Stomach (tissue), 9 donors: ENCODE measurements around the gene C1orf52. TPM values are rescaled to one million over a fixed set of nuclear protein-coding genes. Genes with fewer than 3 reads are reported as not detected.
A peak's percentile ranks its signal among the peaks of the same experiment; 100 is the strongest.

Source experiments
- DNase-seq, 2 donors: peaks; one replicate each; pipeline versions ENCODE4 v3.0.0 to v3.0.0-alpha.2; 2013 to 2019
- H3K27ac ChIP-seq, 5 donors: fragments of 200-600 bp in 4 of 5; sonication (generic) in 4 of 5; one replicate each; pipeline ENCODE4 v1.5.1; 2013 to 2019; ENCODE audit warnings: mild to moderate bottlenecking in 1 of 5, moderate library complexity in 1 of 5
- H3K27me3 ChIP-seq, 3 donors: fragments of 200-600 bp; sonication (generic); one replicate each; pipeline ENCODE4 v1.5.1; 2017 to 2019; ENCODE audit warnings: mixed run types in 1 of 3
- H3K36me3 ChIP-seq, 4 donors: fragments of 200-600 bp; sonication (generic); 1 replicate in 3 of 4; 2 replicates in 1 of 4; pipeline ENCODE4 v1.5.1; 2016 to 2019
- H3K4me1 ChIP-seq, 4 donors: fragments of 200-600 bp; sonication (generic); one replicate each; pipeline ENCODE4 v1.5.1; 2016 to 2019
- H3K4me3 ChIP-seq, 4 donors: fragments of 200-600 bp; sonication (generic) in 3 of 4; one replicate each; pipeline ENCODE4 v1.5.1; 2016 to 2019; ENCODE audit warnings: mild to moderate bottlenecking in 1 of 4
- H3K9me3 ChIP-seq, 4 donors: fragments of 200-600 bp; sonication (generic); one replicate each; pipeline ENCODE4 v1.5.1; 2016 to 2019
- CTCF ChIP-seq, 7 experiments: fragments of 450-650 bp in 4 of 7; fragments of 200-600 bp in 3 of 7; sonication (generic) in 3 of 7; IDR thresholded peaks; one replicate each; pipeline ENCODE4 v1.5.1; 2016 to 2019; ENCODE audit warnings: antibody characterized with exemption in 7 of 7, control low read depth in 2 of 7, mild to moderate bottlenecking in 1 of 7
- EP300 ChIP-seq: sonication (generic); formaldehyde crosslinking; IDR thresholded peaks from one replicate; pipeline ENCODE4 v1.6.1; 2017; ENCODE audit warnings: antibody characterized with exemption
- POLR2A ChIP-seq, 4 donors: fragments of 450-650 bp; IDR thresholded peaks; one replicate each; pipeline ENCODE4 v1.6.1; 2016; ENCODE audit warnings: antibody characterized with exemption in 4 of 4, control low read depth in 2 of 4, mild to moderate bottlenecking in 1 of 4, moderate library complexity in 1 of 4
- POLR2AphosphoS5 ChIP-seq, 3 donors: sonication (generic); formaldehyde crosslinking; IDR thresholded peaks; one replicate each; pipeline ENCODE4 v1.6.1; 2016; ENCODE audit warnings: antibody characterized with exemption in 3 of 3
- WGBS, 5 donors: extraction: QIAGEN DNeasy Blood & Tissue Kit in 3 of 5; methylation state at CpG; one replicate each; pipeline versions ENCODE4 v1.1.5 to v1.1.7; 2013 to 2018; 5-methylcytosine and 5-hydroxymethylcytosine counted together
- intact Hi-C: fragments of 100-400 bp; cut with DNase I; formaldehyde crosslinking; loops from one replicate; pipeline ENCODE4 v1.15.1; 2023; ENCODE audit warnings: low total_unique reads
- polyA plus RNA-seq, 3 donors: library from polyadenylated mRNA; stranded (reverse); fragments of 200-250 nt; gene quantifications; one replicate each; pipeline ENCODE4 v1.2.3, GENCODE V29; 2013
- total RNA-seq, 5 donors: library from RNA; depleted of rRNA; stranded (reverse); fragments of >200 nt; gene quantifications; one replicate each; pipeline versions ENCODE4 v1.1.0 to v1.2.3, GENCODE V29; 2014 to 2016
- donor health status: healthy with polysubstance abuse.
- donor health status: Bipolar disorder and iron deficiency.
- donor health status: healthy.

The C1orf52 gene
- total and polyA plus RNA-seq, 8 donors = 5.8 to 39.3 (median 14.4) TPM

- Histone ChIP-seq H3K4me1 (peaks cover 0 to 31% (median 19%) of the 10 kb centered on the region in 4 donors), H3K27ac (peak overlapping the region in 3 of 5 donors; percentile 14 to 47 (median 26)), H3K9me3 (no peaks in the 10 kb centered on the region), H3K4me3 (no peak overlapping the region), H3K27me3 (no peaks in the 10 kb centered on the region), H3K36me3 (no peaks in the 10 kb centered on the region)
- DNase-seq = no peak
- intact Hi-C loops = no loop called here
- 0 to 10% (median 5%) methylated on average over 1 of the region's 1 CpG for WGBS, 5 donors
- TF ChIP-seq POLR2AphosphoS5 (IDR thresholded peaks at IDR 0.05) (no peak), EP300 (no peak), POLR2A (IDR thresholded peaks at IDR 0.05) (no peak), CTCF (IDR thresholded peaks at IDR 0.05) (no peak)
Observed at GRCh38 chr1:85240643-85241042, 18.8 kb downstream of the C1orf52 start.

- 24 to 38% (median 27%) methylated on average over 1 of the region's 1 CpG for WGBS, 5 donors
- DNase-seq = no peak
- intact Hi-C loops = no loop called here
- peak overlapping the region in 3 of 5 donors; percentile 14 to 47 (median 26) for H3K27ac ChIP-seq
- no peaks in the 10 kb centered on the region for H3K9me3 ChIP-seq
- no peaks in the 10 kb centered on the region for H3K36me3 ChIP-seq
- TF ChIP-seq CTCF (IDR thresholded peaks at IDR 0.05) (peak in 1 of 7 experiments; percentile 16), EP300 (no peak), POLR2A (IDR thresholded peaks at IDR 0.05) (no peak), POLR2AphosphoS5 (IDR thresholded peaks at IDR 0.05) (no peak)
- peaks cover 0 to 31% (median 16%) of the 10 kb centered on the region in 4 donors for H3K4me1 ChIP-seq
- H3K4me3 ChIP-seq = no peak overlapping the region
- no peaks in the 10 kb centered on the region for H3K27me3 ChIP-seq
Observed at GRCh38 chr1:85240174-85240601, 19.3 kb downstream of the C1orf52 start.

GRCh38 chr1:85237613-85238012 lies 21.8 kb downstream of the C1orf52 start:
- peaks cover 0 to 16% (median 4%) of the 10 kb centered on the region in 4 donors for H3K4me1 ChIP-seq
- TF ChIP-seq CTCF (IDR thresholded peaks at IDR 0.05) = no peak
- TF ChIP-seq EP300 = no peak
- TF ChIP-seq POLR2AphosphoS5 (IDR thresholded peaks at IDR 0.05) = no peak
- no peak for TF ChIP-seq POLR2A (IDR thresholded peaks at IDR 0.05)
- H3K27me3 ChIP-seq = no peaks in the 10 kb centered on the region
- H3K9me3 ChIP-seq = no peaks in the 10 kb centered on the region
- 39 to 77% (median 69%) methylated on average over 1 of the region's 1 CpG for WGBS, 5 donors
- H3K36me3 ChIP-seq = no peaks in the 10 kb centered on the region
- intact Hi-C loops = no loop called here
- H3K4me3 ChIP-seq = no peak overlapping the region
- H3K27ac ChIP-seq = no peak overlapping the region
- no peak for DNase-seq

- no peak overlapping the region for H3K27ac ChIP-seq
- peaks cover 7 to 17% (median 14%) of the 10 kb centered on the region in 4 donors for H3K4me1 ChIP-seq
- 73 to 84% (median 74%) methylated on average over 8 of the region's 8 CpGs for WGBS, 5 donors
- no peak overlapping the region for H3K4me3 ChIP-seq
- no peaks in the 10 kb centered on the region for H3K9me3 ChIP-seq
- intact Hi-C loops = no loop called here
- H3K36me3 ChIP-seq = no peaks in the 10 kb centered on the region
- TF ChIP-seq CTCF (IDR thresholded peaks at IDR 0.05) = peak in 1 of 7 experiments; percentile 17
- TF ChIP-seq POLR2AphosphoS5 (IDR thresholded peaks at IDR 0.05) = no peak
- no peaks in the 10 kb centered on the region for H3K27me3 ChIP-seq
- DNase-seq = no peak
Observed at GRCh38 chr1:85230305-85230977, 29.0 kb downstream of the C1orf52 start.
